K562 (cell line): ENCODE results near the gene HOXC5. TPM values are rescaled to one million over a fixed set of nuclear protein-coding genes. Genes with fewer than 3 reads are reported as not detected.

Experiments
- ARNT ChIP-seq, 2 experiments: fragments of 450-650 bp; IDR thresholded peaks; 2 replicates each; pipeline ENCODE4 v1.6.1; 2016; ENCODE audit warnings: mild to moderate bottlenecking in 1 of 2
- ATF1 ChIP-seq, 2 experiments: fragments of 450-650 bp in 1 of 2; IDR thresholded peaks; 2 replicates each; pipeline ENCODE4 v1.6.1; 2016; ENCODE audit warnings: missing compliant biosample characterization in 1 of 2, missing genetic modification characterization in 1 of 2
- CBFA2T2 ChIP-seq: fragments of 450-650 bp; conservative IDR thresholded peaks from 2 replicates; pipeline ENCODE4 v1.6.1; 2017; ENCODE audit warnings: mild to moderate bottlenecking
- CREBBP ChIP-seq: IDR thresholded peaks from one replicate; pipeline ENCODE4 v1.6.1; 2012; ENCODE audit warnings: low read depth, mild to moderate bottlenecking, control low read depth, inconsistent platforms, low read length
- E4F1 ChIP-seq: fragments of 250-450 bp; sonication (Bioruptor Pico); IDR thresholded peaks from 2 replicates; pipeline ENCODE4 v1.5.0; 2021; ENCODE audit warnings: mild to moderate bottlenecking, borderline replicate concordance
- HDAC1 ChIP-seq, 2 experiments: fragments of 450-650 bp; IDR thresholded peaks; 2 replicates each; pipeline ENCODE4 v1.6.1; 2016 to 2017; ENCODE audit warnings: inconsistent platforms in 1 of 2, mild to moderate bottlenecking in 1 of 2, moderate library complexity in 1 of 2
- HOXB6 ChIP-seq: fragments of 250-450 bp; sonication (Bioruptor Pico); IDR thresholded peaks from 2 replicates; pipeline ENCODE4 v1.5.1; 2022; ENCODE audit warnings: mild to moderate bottlenecking, borderline replicate concordance
- MEF2A ChIP-seq: IDR thresholded peaks from 2 replicates; pipeline ENCODE4 v1.6.1; 2011; ENCODE audit warnings: low read depth, mild to moderate bottlenecking, low read length, moderate library complexity; ENCODE audit not compliant: control insufficient read depth
- PPARD ChIP-seq: fragments of 250-450 bp; sonication (Bioruptor Pico); IDR thresholded peaks from 2 replicates; pipeline ENCODE4 v1.8.0; 2022; ENCODE audit warnings: inconsistent platforms, mild to moderate bottlenecking, moderate library complexity
- RBM14 ChIP-seq: fragments of 200-400 bp; formaldehyde crosslinking; IDR thresholded peaks from 2 replicates; pipeline ENCODE4 v1.6.1; 2018; ENCODE audit warnings: low read depth, mild to moderate bottlenecking, low read length, moderate library complexity, borderline replicate concordance; ENCODE audit not compliant: insufficient read depth
- SMARCA4 ChIP-seq: fragments of 450-650 bp; IDR thresholded peaks from 2 replicates; pipeline ENCODE4 v1.6.1; 2016
- TFAP4 ChIP-seq: sonication (generic); formaldehyde crosslinking; IDR thresholded peaks from 2 replicates; pipeline ENCODE4 v1.8.0; 2022; ENCODE audit warnings: missing genetic modification reagents, mild to moderate bottlenecking, moderate library complexity, borderline replicate concordance
- USF2 ChIP-seq: sonication (generic); formaldehyde crosslinking; IDR thresholded peaks from 2 replicates; pipeline ENCODE4 v1.5.0; 2020; ENCODE audit warnings: missing genetic modification reagents
- YBX1 ChIP-seq: fragments of 450-650 bp; IDR thresholded peaks from 2 replicates; pipeline ENCODE4 v1.7.1; 2016; ENCODE audit warnings: mild to moderate bottlenecking
- ZKSCAN3 ChIP-seq: fragments of 250-450 bp; sonication (Bioruptor Pico); IDR thresholded peaks from 2 replicates; pipeline ENCODE4 v1.4.0; 2020
- ZNF282 ChIP-seq: sonication (generic); formaldehyde crosslinking; IDR thresholded peaks from 2 replicates; pipeline ENCODE4 v1.8.1; 2023; ENCODE audit warnings: missing genetic modification reagents
- ZNF717 ChIP-seq: fragments of 250-450 bp; sonication (Bioruptor Pico); IDR thresholded peaks from 2 replicates; pipeline ENCODE4 v1.5.0; 2021
- polyA plus RNA-seq, 8 experiments: library from polyadenylated mRNA; depleted of rRNA in 4 of 8; stranded (reverse) in 5 of 8; unstranded in 3 of 8; fragments of >200 nt; fragmentation: Nextera tagmentation in 2 of 8; fragmentation: Illumina TruSeq in 1 of 8; extraction: Ambion mirVana in 2 of 8; extraction: Trizol in 1 of 8; gene quantifications; 2 replicates each; pipeline versions ENCODE4 v1.2.1 to v1.2.3, GENCODE V29; 2011 to 2014; ENCODE audit warnings: inconsistent platforms in 1 of 8, missing spikeins in 1 of 8
- total RNA-seq, 7 experiments: library from RNA; depleted of rRNA in 6 of 7; stranded (reverse); fragments of >200 nt in 6 of 7; fragmentation: Illumina TruSeq in 2 of 7; extraction: Trizol in 2 of 7; gene quantifications; 2 replicates each; pipeline versions ENCODE4 v1.2.1 to v1.2.3, GENCODE V29; 2011 to 2021; ENCODE audit warnings: low replicate concordance in 1 of 7

The HOXC5 gene
- total and polyA plus RNA-seq, 9 of the 15 experiments (the other 6 are each of a cell fraction or from before 2014, with no cell fraction given), result 0.10 to 0.44 (median 0.18) TPM; not detected in 4

- TF ChIP-seq E4F1 (no peak), TFAP4 (no peak), RBM14 (no peak), SMARCA4 (peak; percentile 47; the same call in 1 of the 2 replicates), MEF2A (no peak), ARNT (IDR thresholded peaks at IDR 0.05) (peak; percentile 46 to 83; a peak in 2 of 4 replicates), ZKSCAN3 (CRISPR knock-in tag) (no peak), USF2 (CRISPR knock-in tag) (peak; percentile 43; the same call in 1 of the 2 replicates), ZNF282 (CRISPR knock-in tag) (no peak), ATF1 (CRISPR knock-in tag; IDR thresholded peaks at IDR 0.05) (no peak), ATF1 (tag; IDR thresholded peaks at IDR 0.05) (no peak), ZNF717 (CRISPR knock-in tag) (no peak), PPARD (CRISPR knock-in tag) (no peak), CREBBP (no peak), YBX1 (no peak), HOXB6 (CRISPR knock-in tag) (no peak), HDAC1 (IDR thresholded peaks at IDR 0.05) (no peak), CBFA2T2 (peak; percentile 64)
Measured at GRCh38 chr12:54032627-54033100, at the start of gene HOXC5 (continued).
